ENCODE data around the gene FOXA2. TPM values are rescaled to one million over a fixed set of nuclear protein-coding genes. Genes with fewer than 3 reads are reported as not detected.

The FOXA2 gene
- total and polyA plus RNA-seq, 9 of the 15 experiments (the other 6 are each of a cell fraction or from before 2014, with no cell fraction given) = 0.10 to 1.0 (median 0.25) TPM

DNA sequence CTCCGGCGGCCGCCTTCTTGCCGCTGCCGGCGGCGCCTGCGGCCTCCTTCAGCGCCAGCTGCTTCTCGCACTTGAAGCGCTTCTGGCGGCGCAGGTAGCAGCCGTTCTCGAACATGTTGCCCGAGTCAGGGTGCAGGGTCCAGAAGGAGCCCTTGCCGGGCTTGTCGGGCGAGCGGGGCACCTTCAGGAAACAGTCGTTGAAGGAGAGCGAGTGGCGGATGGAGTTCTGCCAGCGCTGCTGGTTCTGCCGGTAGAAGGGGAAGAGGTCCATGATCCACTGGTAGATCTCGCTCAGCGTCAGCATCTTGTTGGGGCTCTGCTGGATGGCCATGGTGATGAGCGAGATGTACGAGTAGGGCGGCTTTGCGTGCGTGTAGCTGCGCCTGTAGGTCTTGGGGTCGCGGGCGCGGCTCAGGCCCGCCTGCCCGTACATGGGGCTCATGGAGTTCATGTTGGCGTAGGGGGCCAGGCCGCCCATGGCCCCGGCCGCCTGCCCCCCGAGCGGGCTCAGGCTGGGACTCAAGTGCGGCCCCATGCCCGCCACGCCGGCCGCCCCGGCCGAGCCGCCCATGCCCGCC lies 1.9 kb downstream of the FOXA2 start:
- no TSS peak for BruUV-seq (replicated peaks)

More for the DNA sequence above, 1.9 kb downstream of the FOXA2 start:
- Histone ChIP-seq H3K36me3 (ENCODE audit: control insufficient read depth, insufficient read depth, low read length) (no peaks in the 10 kb centered on the region), H4K20me1 (replicated peaks; ENCODE audit: control insufficient read depth, insufficient read depth, low read length) (no peaks in the 10 kb centered on the region), H2AFZ (ENCODE audit: low read depth, low read length) (no peak overlapping the region), H3K4me3 (no peak overlapping the region), H3K27ac (ENCODE audit: extremely low read depth, low read depth, low read length) (no peak overlapping the region), H3K27me3 (ENCODE audit: control insufficient read depth in 2 of 2, insufficient read depth in 2 of 2, low read length in 2 of 2) (no peaks in the 10 kb centered on the region; a peak in 1 of 5 replicates), H3K9me1 (ENCODE audit: control insufficient read depth, insufficient read depth, low read length) (no peaks in the 10 kb centered on the region), H3K9me3 (replicated peaks; ENCODE audit: control insufficient read depth, insufficient read depth, low read depth, low read length) (no peaks in the 10 kb centered on the region), H3K4me1 (replicated peaks in 1 of 2; ENCODE audit: control insufficient read depth in 2 of 2, insufficient read depth in 2 of 2, low read length in 2 of 2) (peaks cover 0 to 41% of the 10 kb centered on the region in 2 experiments; a peak in 2 of 5 replicates), H3K79me2 (ENCODE audit: control insufficient read depth, insufficient read depth, low read length) (no peaks in the 10 kb centered on the region; the same call in 2 of the 3 replicates), H3K9ac (ENCODE audit: insufficient read depth in 1 of 2, low read depth in 2 of 2, low read length in 2 of 2) (no peak overlapping the region), H3K4me2 (ENCODE audit: insufficient read depth, low read length) (no peak overlapping the region)
- in situ Hi-C loops (cut with MboI) (no loop called here), intact Hi-C loops (cut with micrococcal nuclease) (loop anchor here (10.0 kb wide), 2 partner anchors 58 to 128 kb away; no protein-coding TSS in a partner anchor)
- 100% methylated on average over 3 of the region's 54 CpGs for WGBS (ENCODE audit: insufficient coverage, low coverage, missing lambda C conversion rate)
- POLR2A ChIA-PET = no interaction called here
- no peak for FAIRE-seq
- CTCF ChIA-PET (ENCODE audit: low intra/inter-chr PET ratio) = no interaction called here
- DNase-seq (ENCODE audit: extremely low read depth in 1 of 4, low spot score in 3 of 4) = no peak
- no peak for TF ChIP-seq ERF (CRISPR knock-in tag; IDR thresholded peaks at IDR 0.05)
- TF ChIP-seq, protein P1, sequence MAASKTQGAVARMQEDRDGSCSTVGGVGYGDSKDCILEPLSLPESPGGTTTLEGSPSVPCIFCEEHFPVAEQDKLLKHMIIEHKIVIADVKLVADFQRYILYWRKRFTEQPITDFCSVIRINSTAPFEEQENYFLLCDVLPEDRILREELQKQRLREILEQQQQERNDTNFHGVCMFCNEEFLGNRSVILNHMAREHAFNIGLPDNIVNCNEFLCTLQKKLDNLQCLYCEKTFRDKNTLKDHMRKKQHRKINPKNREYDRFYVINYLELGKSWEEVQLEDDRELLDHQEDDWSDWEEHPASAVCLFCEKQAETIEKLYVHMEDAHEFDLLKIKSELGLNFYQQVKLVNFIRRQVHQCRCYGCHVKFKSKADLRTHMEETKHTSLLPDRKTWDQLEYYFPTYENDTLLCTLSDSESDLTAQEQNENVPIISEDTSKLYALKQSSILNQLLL (CRISPR knock-in tag; IDR thresholded peaks at IDR 0.05; ENCODE audit: borderline replicate concordance) = no peak
- ATAC-seq = no peak

Measured in K562 (cell line).